Measurements from ENCODE around the gene ZPBP2.
"Not testable (repeated sequence)": the region's sequence is repeated elsewhere in the genome, so short reads cannot be mapped to it uniquely, and the experiment has no call there.

ZPBP2 gene

DNA sequence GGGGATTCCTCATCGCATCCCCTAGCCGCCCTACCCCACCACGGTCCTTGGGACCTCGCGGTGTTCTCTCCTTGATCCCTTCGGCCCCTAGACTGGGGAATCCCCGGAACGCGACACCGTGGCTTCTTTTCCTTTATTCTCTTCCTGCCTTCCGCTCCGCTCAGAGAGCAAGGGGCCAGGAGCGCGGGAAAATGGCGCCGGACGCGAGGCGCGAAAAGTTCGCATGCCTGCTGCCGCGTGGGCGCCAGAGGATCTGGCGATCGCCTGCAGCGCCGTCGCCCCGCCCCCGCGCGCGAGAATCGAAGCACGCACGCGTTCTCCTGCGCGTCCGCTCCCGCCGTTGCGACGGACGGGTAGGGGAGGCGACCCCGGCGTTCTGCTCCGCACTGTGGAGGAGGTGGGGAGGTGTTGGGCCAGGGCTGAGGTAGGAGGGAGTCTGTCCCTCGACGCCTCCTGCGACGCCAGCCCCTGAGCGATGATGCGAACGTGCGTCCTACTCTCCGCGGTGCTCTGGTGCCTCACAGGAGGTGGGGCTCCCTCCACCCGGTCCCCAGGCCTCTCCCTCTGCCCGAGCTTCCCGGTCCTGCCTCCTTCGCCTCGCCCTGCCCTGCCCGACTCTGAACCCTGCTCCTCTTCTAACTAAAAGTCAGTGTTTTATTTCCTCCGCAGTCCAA lies at the start of gene ZPBP2:
Gene ZPBP2, plus strand, starts transcription at position 323 of the 674 bp plus-strand sequence. Its CDS starts 153 bp downstream, at position 476.
- no peak for DNase-seq

GRCh38 chr17:39818358-39819000 lies 49.5 kb upstream of the ZPBP2 start:
- DNase-seq = no peak

- DNase-seq = no peak
Measured at GRCh38 chr17:39820541-39820940, 47.5 kb upstream of the ZPBP2 start.

DNA sequence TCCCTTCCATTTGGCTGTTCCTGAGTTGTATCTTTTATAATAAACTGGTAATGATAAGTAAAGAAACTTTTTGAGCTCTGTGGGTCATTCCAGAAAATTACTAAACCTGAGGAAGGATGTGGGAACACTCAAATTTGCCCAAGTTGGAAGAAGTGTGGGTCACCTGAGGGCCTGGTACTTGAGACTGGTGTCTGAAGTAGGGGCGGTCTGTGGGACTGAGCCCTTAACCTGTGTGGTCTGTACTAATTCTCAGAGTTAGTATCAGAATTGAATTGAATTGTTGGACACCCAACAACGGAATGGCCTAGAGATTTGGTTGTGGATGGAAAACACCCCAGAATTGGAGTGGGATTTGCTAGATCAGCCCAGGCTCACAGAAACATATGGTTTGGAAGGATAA lies 47.0 kb upstream of the ZPBP2 start:
- DNase-seq = no peak

DNA sequence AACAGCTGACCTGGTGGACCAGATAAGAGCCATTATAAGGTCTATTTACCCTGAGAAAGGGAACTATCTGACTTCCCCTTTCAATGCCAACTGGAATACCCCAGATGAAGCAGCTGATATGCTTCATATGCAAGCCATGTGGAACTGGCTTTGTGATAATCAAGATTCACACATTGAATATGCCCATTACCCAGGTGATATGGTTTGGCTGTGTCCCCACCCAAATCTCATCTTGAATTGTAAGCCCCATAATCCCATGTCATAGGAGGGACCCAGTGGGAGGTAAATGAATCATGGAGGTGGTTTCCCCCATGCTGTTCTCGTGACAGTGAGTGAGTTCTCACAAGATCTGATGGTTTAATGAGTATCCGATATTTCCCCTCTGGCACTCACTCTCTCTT lies 46.0 kb upstream of the ZPBP2 start:
- no peak for DNase-seq

- no peak for DNase-seq
Measured at GRCh38 chr17:39823407-39824054, 44.5 kb upstream of the ZPBP2 start.

GRCh38 chr17:39826334-39826733 lies 41.7 kb upstream of the ZPBP2 start:
- DNase-seq = no peak

DNA sequence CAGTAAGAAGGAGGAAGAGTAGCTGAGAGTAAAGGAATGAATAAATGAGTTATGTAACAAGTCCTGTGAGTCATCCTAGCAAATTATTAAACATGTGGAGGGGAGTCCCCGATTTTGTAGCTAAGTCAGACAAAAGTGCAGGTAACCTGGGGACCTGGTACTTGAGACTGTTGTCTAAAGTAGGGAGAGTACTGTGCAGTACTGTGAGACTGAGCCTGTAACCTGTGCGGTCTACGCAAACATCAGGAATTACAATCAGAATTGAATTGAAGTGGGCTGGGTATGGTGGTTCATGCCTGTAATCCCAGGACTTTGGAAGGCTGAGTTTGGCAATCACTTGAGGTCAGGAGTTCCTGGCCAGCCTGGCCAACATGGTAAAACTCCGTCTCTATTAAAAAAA lies 39.6 kb upstream of the ZPBP2 start:
- no peak for DNase-seq

DNA sequence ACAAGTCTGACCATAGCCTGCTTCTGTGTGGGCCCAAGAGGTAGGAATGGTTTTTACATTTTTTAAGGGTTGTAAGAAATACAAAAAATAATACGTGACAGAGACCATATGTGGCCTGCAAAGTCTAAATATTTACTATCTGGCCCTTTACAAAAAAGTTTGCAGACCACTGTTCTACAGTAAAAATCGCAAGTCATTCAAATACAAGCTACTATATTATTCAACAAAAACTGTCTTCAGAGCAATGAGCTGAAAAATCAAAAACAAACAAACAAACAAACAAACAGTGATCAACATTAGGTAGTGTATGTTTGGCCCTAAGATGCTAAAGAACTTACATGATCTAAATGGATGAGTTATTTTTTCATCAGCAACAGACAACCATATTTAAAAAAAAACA lies 36.4 kb upstream of the ZPBP2 start:
- no peak for DNase-seq

GRCh38 chr17:39834017-39834416 lies 34.0 kb upstream of the ZPBP2 start:
- no peak for DNase-seq

DNA sequence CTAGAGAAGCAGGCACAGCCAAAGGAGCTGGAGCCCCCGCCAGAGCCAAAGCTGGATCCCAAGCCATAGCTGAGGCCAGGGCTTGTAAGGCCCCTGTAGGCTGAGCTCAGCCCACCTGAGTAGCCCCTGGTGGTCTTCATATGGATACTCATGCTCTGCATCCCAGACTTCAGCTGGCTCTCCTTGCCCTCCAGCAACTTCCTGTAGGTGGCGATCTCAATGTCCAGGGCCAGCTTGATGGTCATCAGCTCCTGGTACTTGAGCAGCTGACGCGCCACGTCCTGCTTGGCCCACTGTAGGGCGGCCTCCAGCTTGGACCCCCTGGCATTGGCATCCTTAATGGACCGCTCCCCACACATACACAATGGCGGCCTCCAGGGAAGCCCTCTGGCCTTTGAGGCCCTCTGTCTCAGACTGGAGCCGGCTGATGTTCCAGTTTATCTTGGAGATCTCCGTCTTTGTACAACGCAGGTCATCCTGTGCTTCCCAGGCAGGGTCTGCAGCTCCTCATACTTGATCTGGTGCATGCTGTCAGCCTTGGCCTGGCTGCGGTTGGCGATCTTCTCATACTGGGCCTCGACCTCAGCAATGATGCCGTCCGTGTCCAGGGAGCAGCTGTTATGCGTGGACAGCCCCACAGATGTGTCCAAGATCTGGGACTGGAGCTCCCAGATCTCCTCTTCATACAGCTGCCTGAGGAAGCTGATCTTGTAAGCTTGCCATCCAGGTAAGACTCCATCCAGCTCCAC lies 32.8 kb upstream of the ZPBP2 start:
- no peak for DNase-seq

GRCh38 chr17:39836117-39836516 lies 31.9 kb upstream of the ZPBP2 start:
- DNase-seq = no peak

GRCh38 chr17:39838057-39838456 lies 29.9 kb upstream of the ZPBP2 start:
- DNase-seq = no peak

DNA sequence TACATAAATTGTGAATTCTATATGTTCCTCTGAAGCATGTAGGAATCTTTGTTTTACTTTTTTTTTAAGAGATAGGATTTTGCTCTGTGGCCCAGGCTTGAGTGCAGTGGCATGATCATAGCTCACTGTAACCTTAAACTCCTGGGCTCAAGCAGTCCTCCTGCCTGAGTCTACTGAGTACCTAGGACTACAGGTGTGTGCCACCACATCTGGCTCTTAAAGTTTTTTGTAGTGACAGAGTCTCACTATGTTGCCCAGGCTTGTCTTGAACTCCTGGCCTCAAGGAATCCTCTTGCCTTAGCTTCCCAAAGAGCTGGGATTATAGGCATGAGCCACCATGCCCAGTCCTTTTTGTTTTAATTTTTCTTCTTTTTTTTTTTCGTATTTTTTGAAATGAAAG lies 29.2 kb upstream of the ZPBP2 start:
- DNase-seq = no peak

DNA sequence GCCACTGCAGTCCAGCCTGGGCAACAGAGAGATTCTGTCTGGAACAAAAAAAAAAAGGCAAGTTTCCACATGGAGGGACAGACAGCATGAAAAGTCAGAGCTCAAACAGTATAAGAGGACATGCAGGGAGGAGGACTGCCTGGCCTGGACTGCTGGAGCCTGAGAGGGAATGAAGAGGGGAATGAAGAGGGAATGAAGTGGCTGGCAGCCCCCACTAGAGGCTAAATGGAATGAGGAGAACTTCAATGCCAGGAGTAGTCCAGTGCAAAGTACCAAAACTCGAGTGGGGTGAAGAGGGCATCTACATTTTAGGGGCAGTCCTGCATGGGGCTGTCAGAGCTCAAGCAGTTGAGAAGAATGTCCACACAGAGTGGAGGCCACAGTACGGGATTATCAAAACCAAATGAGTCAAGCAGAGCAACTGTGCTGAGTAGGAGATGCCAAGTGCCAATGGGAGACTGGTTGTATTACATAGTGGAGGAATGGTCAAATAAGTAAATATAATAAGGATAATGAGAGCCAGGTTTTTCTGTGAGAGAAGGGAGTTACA lies 26.8 kb upstream of the ZPBP2 start:
- DNase-seq = no peak

DNA sequence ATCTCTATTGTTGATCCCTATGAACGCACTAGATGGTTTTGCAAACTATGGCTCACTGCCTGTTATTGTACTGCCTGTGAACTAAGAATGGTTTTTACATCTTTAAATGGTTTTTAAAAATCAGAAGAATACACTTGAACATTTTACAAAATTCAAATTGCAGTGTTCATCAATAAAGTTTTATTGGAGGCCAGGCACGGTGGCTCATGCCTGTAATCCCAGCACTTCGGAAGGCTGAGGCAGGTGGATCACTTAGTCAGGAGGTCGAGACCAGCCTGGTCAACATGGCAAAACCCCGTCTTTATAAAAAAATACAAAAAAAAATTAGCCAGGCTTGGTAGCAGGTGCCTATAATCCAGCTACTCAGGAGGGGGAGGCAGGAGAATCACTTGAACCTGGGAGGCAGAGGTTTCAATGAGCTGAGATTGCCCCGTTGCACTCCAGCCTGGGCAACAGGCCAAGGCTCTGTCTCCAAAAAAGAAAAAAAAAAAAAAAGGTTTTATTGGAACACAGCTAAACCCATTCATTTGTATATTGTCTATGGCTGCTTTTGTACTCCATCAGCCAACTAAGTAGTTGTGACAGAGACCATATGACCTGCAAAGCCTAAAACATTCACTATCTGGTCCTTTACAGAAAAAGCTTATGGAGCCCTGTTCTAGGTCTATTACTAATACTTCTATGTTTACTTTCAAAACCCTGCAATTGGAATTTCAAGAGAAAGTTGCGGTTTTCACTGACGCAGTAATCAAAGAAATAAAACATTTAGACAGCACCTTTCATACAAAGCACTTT lies 22.8 kb upstream of the ZPBP2 start:
- no peak for DNase-seq

GRCh38 chr17:39846205-39846604 lies 21.8 kb upstream of the ZPBP2 start:
- DNase-seq = no peak

- DNase-seq = no peak
Measured at GRCh38 chr17:39848600-39848999, 19.4 kb upstream of the ZPBP2 start.

DNA sequence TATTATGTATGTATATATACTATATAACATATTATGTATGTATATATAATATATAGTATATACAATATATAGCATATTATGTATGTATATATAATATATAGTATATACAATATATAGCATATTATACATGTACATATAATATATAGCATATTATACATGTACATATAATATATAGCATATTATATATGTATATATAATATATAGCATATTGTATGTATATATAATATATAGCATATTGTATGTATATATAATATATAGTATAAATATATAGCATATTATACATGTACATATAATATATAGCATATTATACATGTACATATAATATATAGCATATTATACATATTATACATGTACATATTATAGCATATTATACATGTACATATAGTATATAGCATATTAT lies 17.8 kb upstream of the ZPBP2 start:
- not testable (repeated sequence) for DNase-seq

GRCh38 chr17:39852239-39852638 lies 15.8 kb upstream of the ZPBP2 start:
- no peak for DNase-seq

DNA sequence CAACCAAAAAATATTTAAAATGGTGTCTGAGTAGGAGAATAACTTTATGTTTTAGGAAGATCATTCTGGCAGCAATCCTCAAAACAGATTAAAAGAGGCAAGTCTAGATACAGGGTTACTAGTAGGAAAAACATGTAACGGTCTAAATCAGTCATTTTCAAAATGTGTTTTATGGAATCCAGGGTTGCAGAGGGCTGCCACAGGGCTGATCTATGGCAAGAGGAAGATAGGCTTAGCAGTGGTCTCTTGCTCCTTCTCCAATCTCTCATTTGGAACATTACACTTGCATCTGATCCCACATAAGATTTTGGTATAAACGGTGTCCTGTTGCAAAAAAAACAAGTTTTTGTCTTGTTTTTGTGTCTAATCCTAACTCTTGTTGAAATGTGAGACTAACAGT lies 13.1 kb upstream of the ZPBP2 start:
- no peak for DNase-seq
